SK-N-SH (cell line): Measurements from ENCODE around the gene KIF9. TPM values are rescaled to one million over a fixed set of nuclear protein-coding genes. Genes with fewer than 3 reads are reported as not detected.

Experiments used
- CTCF ChIA-PET: fragments of 300-600, 350-600 bp; formaldehyde crosslinking; extraction: SDS; loops from one replicate; lab custom pipeline; 2021; lab: Yijun Ruan, JAX
- POLR2A ChIA-PET: fragments of 350-600 bp; sonication (Branson Sonifier 250); formaldehyde crosslinking; extraction: SDS; loops from one replicate; lab custom pipeline; 2020; ENCODE audit warnings: antibody characterized with exemption, inconsistent platforms; lab: Yijun Ruan, JAX
- DNase-seq: peaks from one replicate; pipeline ENCODE4 v3.0.0; 2012
- H2AFZ ChIP-seq: fragments of 200-600 bp; sonication (generic); 2 replicates; pipeline ENCODE4 v1.8.1; 2016; ENCODE audit warnings: antibody characterized with exemption, mild to moderate bottlenecking, low read depth
- H3F3A ChIP-seq: fragments of 200-600 bp; sonication (generic); replicated peaks from 2 replicates; pipeline ENCODE3; 2016; ENCODE audit warnings: antibody characterized with exemption, mild to moderate bottlenecking; ENCODE audit not compliant: insufficient read depth
- H3K27ac ChIP-seq, 2 experiments: fragments of 200-500 bp in 1 of 2; fragments of 200-600 bp in 1 of 2; sonication (Bioruptor generic) in 1 of 2; sonication (generic), shearing (Covaris generic) in 1 of 2; 2 replicates each; pipeline versions ENCODE4 v1.5.1 to v1.6.1; 2014 to 2016; ENCODE audit warnings: low read depth in 2 of 2, inconsistent platforms in 1 of 2, low read length in 1 of 2, mild to moderate bottlenecking in 1 of 2, mixed read lengths in 1 of 2
- H3K27me3 ChIP-seq: fragments of 200-600 bp; sonication (generic), shearing (Covaris generic); 2 replicates; pipeline ENCODE4 v1.6.1; 2016; ENCODE audit warnings: mixed run types; ENCODE audit not compliant: insufficient read depth
- H3K36me3 ChIP-seq, 2 experiments: fragments of 200-500 bp in 1 of 2; fragments of 200-600 bp in 1 of 2; sonication (Bioruptor generic) in 1 of 2; sonication (generic) in 1 of 2; replicated peaks in 1 of 2; 2 replicates each; pipeline versions ENCODE3 to v1.5.1; 2014 to 2016; ENCODE audit warnings: low read length in 1 of 2, mild to moderate bottlenecking in 1 of 2; ENCODE audit not compliant: insufficient read depth in 2 of 2, control insufficient read depth in 1 of 2
- H3K4me1 ChIP-seq, 2 experiments: fragments of 200-500 bp in 1 of 2; fragments of 200-600 bp in 1 of 2; sonication (Bioruptor generic) in 1 of 2; sonication (generic), shearing (Covaris generic) in 1 of 2; 2 replicates each; pipeline versions ENCODE4 v1.5.1 to v1.6.1; 2014 to 2016; ENCODE audit warnings: low read depth in 1 of 2, low read length in 1 of 2, mixed run types in 1 of 2; ENCODE audit not compliant: insufficient read depth in 2 of 2, control insufficient read depth in 1 of 2
- H3K4me2 ChIP-seq: fragments of 200-600 bp; sonication (generic), shearing (Covaris generic); 2 replicates; pipeline ENCODE4 v1.6.1; 2017; ENCODE audit warnings: mixed run types
- H3K4me3 ChIP-seq, 2 experiments: fragments of 200-500 bp in 1 of 2; fragments of 200-600 bp in 1 of 2; sonication (Bioruptor generic) in 1 of 2; sonication (generic), shearing (Covaris generic) in 1 of 2; 2 replicates each; pipeline versions ENCODE4 v1.5.1 to v1.8.1; 2014 to 2016; ENCODE audit warnings: low read depth in 2 of 2, inconsistent platforms in 1 of 2, low read length in 1 of 2, mild to moderate bottlenecking in 1 of 2, mixed read lengths in 1 of 2, moderate library complexity in 1 of 2
- H3K79me2 ChIP-seq: fragments of 200-600 bp; sonication (generic); 2 replicates; pipeline ENCODE4 v1.8.1; 2017; ENCODE audit warnings: mild to moderate bottlenecking; ENCODE audit not compliant: insufficient read depth
- H3K9ac ChIP-seq: fragments of 200-600 bp; sonication (generic); 2 replicates; pipeline ENCODE4 v1.6.1; 2017; ENCODE audit warnings: mixed run types
- H3K9me2 ChIP-seq: fragments of 200-600 bp; sonication (generic); 2 replicates; pipeline ENCODE4 v1.6.1; 2017; ENCODE audit warnings: mixed run types
- H3K9me3 ChIP-seq: fragments of 200-600 bp; sonication (generic); 2 replicates; pipeline ENCODE4 v1.6.1; 2017; ENCODE audit warnings: mixed run types, mild to moderate bottlenecking, moderate library complexity
- H4K20me1 ChIP-seq: fragments of 200-600 bp; sonication (generic); 2 replicates; pipeline ENCODE4 v1.6.1; 2017; ENCODE audit warnings: mild to moderate bottlenecking, mixed run types; ENCODE audit not compliant: insufficient read depth
- CTCF ChIP-seq: fragments of 200-600 bp; sonication (generic); IDR thresholded peaks from 2 replicates; pipeline ENCODE4 v1.6.1; 2017; ENCODE audit warnings: antibody characterized with exemption, mild to moderate bottlenecking, moderate library complexity
- EP300 ChIP-seq, 2 experiments: IDR thresholded peaks; 2 replicates each; pipeline versions ENCODE4 v1.4.0 to v1.6.1; 2012; ENCODE audit warnings: borderline replicate concordance in 1 of 2, low read depth in 1 of 2, low read length in 1 of 2
- EZH2phosphoT487 ChIP-seq: fragments of 200-600 bp; sonication (generic); IDR thresholded peaks from 2 replicates; pipeline ENCODE4 v1.6.1; 2017; ENCODE audit warnings: low read depth, mixed run types, mild to moderate bottlenecking, antibody characterized with exemption, moderate library complexity, borderline replicate concordance
- FOSL2 ChIP-seq: IDR thresholded peaks from 2 replicates; pipeline ENCODE4 v1.4.0; 2012; ENCODE audit warnings: low read depth, mild to moderate bottlenecking, moderate library complexity, borderline replicate concordance
- FOXJ3 ChIP-seq: sonication (generic); formaldehyde crosslinking; IDR thresholded peaks from 2 replicates; pipeline ENCODE4 v1.5.1; 2020; ENCODE audit warnings: mild to moderate bottlenecking, missing genetic modification reagents
- GABPA ChIP-seq: IDR thresholded peaks from 2 replicates; pipeline ENCODE4 v1.4.0; 2012; ENCODE audit warnings: low read depth, mild to moderate bottlenecking
- GATA2 ChIP-seq: sonication (generic); formaldehyde crosslinking; IDR thresholded peaks from 2 replicates; pipeline ENCODE4 v1.5.0; 2020; ENCODE audit warnings: mild to moderate bottlenecking, missing genetic modification reagents
- MAX ChIP-seq: IDR thresholded peaks from 2 replicates; pipeline ENCODE4 v1.4.0; 2012; ENCODE audit warnings: low read depth
- MEF2A ChIP-seq: IDR thresholded peaks from 2 replicates; pipeline ENCODE4 v1.4.0; 2012; ENCODE audit warnings: low read depth, borderline replicate concordance
- NFIC ChIP-seq: IDR thresholded peaks from 2 replicates; pipeline ENCODE4 v1.4.0; 2012; ENCODE audit warnings: borderline replicate concordance
- PBX3 ChIP-seq: IDR thresholded peaks from 2 replicates; pipeline ENCODE4; 2012
- RCOR1 ChIP-seq: fragments of 150-350 bp; IDR thresholded peaks from 2 replicates; pipeline ENCODE4 v1.6.1; 2017; ENCODE audit warnings: antibody characterized with exemption, low read length
- REST ChIP-seq: IDR thresholded peaks from 2 replicates; pipeline ENCODE4 v1.6.1; 2012; ENCODE audit warnings: mild to moderate bottlenecking, low read depth, low read length, moderate library complexity
- RXRA ChIP-seq: IDR thresholded peaks from 2 replicates; pipeline ENCODE4 v1.4.0; 2012; ENCODE audit warnings: low read depth, mild to moderate bottlenecking, borderline replicate concordance
- SMC3 ChIP-seq: IDR thresholded peaks from 2 replicates; pipeline ENCODE4 v1.6.1; 2012; ENCODE audit warnings: low read depth, low read length, improper control_type of control experiment
- TAF1 ChIP-seq: IDR thresholded peaks from 2 replicates; pipeline ENCODE4 v1.6.1; 2012; ENCODE audit warnings: low read depth, mild to moderate bottlenecking, low read length, moderate library complexity, borderline replicate concordance
- TCF12 ChIP-seq: IDR thresholded peaks from 2 replicates; pipeline ENCODE4 v1.4.0; 2012
- TEAD4 ChIP-seq: IDR thresholded peaks from 2 replicates; pipeline ENCODE4 v1.4.0; 2012; ENCODE audit warnings: mild to moderate bottlenecking, borderline replicate concordance; ENCODE audit not compliant: insufficient read depth
- USF2 ChIP-seq: fragments of 150-350 bp; IDR thresholded peaks from 2 replicates; pipeline ENCODE4 v1.6.1; 2017; ENCODE audit warnings: antibody characterized with exemption, low read length, low read depth, borderline replicate concordance
- WGBS: methylation state at CpG from one replicate; pipeline ENCODE4 v1.1.6; 2017; ENCODE audit warnings: low lambda C conversion rate; 5-methylcytosine and 5-hydroxymethylcytosine counted together
- polyA plus RNA-seq, 3 experiments: library from polyadenylated mRNA; depleted of rRNA; stranded (reverse); fragments of >200 nt; gene quantifications; 2 replicates each; pipeline ENCODE4 v1.2.3, GENCODE V29; 2012

Gene KIF9
- polyA plus RNA-seq, 1 of the 3 experiments (the other 2 are of a cell fraction), result 31.8 TPM

GRCh38 chr3:47270526-47270925 lies 12.1 kb downstream of the KIF9 start:
- Histone ChIP-seq H3K4me2 (no peak overlapping the region), H3K9ac (no peak overlapping the region), H3K36me3 (no peaks in the 10 kb centered on the region), H3F3A (no peaks in the 10 kb centered on the region), H4K20me1 (no peaks in the 10 kb centered on the region), H3K4me3 (no peak overlapping the region)
- CTCF ChIA-PET, result interaction anchor here (0.7 to 1.1 kb wide), 2 partner anchors 15 to 54 kb away, joined by 3 read pairs; no protein-coding TSS in a partner anchor
- POLR2A ChIA-PET, result no interaction called here
- no peak for TF ChIP-seq RCOR1
- no peak for TF ChIP-seq TCF12
- no peak for TF ChIP-seq RXRA
- no peak for TF ChIP-seq EZH2phosphoT487
- TF ChIP-seq TEAD4, result no peak
- TF ChIP-seq PBX3, result no peak
- no peak for TF ChIP-seq MAX
- no peak for TF ChIP-seq FOSL2
- no peak for TF ChIP-seq SMC3
- TF ChIP-seq GATA2 (CRISPR knock-in tag), result no peak
- no peak for TF ChIP-seq NFIC
- no peak for TF ChIP-seq USF2
- TF ChIP-seq TAF1, result no peak
- no peak for TF ChIP-seq GABPA
- no peak for TF ChIP-seq MEF2A
- no peak for TF ChIP-seq CTCF
- no peak for TF ChIP-seq REST
- TF ChIP-seq EP300 (IDR thresholded peaks at IDR 0.05; ENCODE audit: borderline replicate concordance in 1 of 2, low read depth in 1 of 2, low read length in 1 of 2), result no peak
- no peak for TF ChIP-seq FOXJ3
- TF ChIP-seq, all 33 proteins: peak for 0
- Histone ChIP-seq H3K27ac (no peak overlapping the region), H3K79me2 (no peaks in the 10 kb centered on the region), H3K27me3 (no peaks in the 10 kb centered on the region), H3K9me3 (no peaks in the 10 kb centered on the region), H2AFZ (no peak overlapping the region), H3K9me2 (no peaks in the 10 kb centered on the region), H3K4me1 (peaks cover 7 to 8% of the 10 kb centered on the region in 2 experiments; a peak in 1 of 4 replicates)
- DNase-seq, result no peak
- WGBS, result 94% methylated on average over 4 of the region's 4 CpGs
